Measurements from ENCODE around the gene STEAP3. TPM values are rescaled to one million over a fixed set of nuclear protein-coding genes. Genes with fewer than 3 reads are reported as not detected.

Gene STEAP3
- total RNA-seq, 4 donors from 2014 or later: 10.1 to 21.7 (median 10.6) TPM

DNA sequence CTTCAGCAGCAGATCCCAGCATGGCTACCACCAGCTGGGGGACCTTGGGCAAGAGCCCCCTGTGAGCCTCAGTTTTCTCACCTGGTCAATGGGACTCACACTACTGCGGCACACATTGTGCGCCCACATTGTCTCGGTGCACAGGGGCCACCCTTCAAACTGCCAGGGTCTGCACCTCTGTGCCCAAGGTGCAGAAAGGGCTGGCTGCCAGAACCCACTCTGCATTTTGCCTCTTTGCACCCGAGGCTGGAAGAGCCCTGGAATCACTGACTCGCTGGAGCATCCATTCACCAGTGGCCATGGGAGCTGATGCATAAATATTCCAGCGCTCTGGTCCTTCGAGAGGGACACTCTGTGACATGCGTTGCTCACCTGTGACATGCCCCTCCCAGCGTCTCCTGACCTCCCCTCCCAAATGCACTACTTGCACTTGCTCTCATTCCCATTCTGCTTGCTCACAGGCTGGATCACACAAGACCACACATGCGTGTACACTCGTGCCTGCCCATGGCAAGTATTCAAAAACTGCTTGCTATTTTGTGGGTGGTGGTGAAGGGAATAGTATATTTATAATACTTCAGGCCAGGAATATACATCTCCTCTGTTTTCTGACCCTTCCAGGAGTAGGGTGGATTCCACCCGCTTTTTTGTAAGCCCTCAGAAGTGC, 46.3 kb upstream of the STEAP3 start:
- Histone ChIP-seq H3K27me3 (no peaks in the 10 kb centered on the region), H3K4me1 (no peaks in the 10 kb centered on the region), H3K4me3 (no peak overlapping the region), H3K9me3 (no peaks in the 10 kb centered on the region), H3K36me3 (no peaks in the 10 kb centered on the region), H3K27ac (no peak overlapping the region)
- in situ Hi-C loops (cut with MboI; ENCODE audit: low sequenced_read_pairs in 4 of 4): no loop called here
- TF ChIP-seq POLR2A (IDR thresholded peaks at IDR 0.05): no peak
- TF ChIP-seq, protein P1, sequence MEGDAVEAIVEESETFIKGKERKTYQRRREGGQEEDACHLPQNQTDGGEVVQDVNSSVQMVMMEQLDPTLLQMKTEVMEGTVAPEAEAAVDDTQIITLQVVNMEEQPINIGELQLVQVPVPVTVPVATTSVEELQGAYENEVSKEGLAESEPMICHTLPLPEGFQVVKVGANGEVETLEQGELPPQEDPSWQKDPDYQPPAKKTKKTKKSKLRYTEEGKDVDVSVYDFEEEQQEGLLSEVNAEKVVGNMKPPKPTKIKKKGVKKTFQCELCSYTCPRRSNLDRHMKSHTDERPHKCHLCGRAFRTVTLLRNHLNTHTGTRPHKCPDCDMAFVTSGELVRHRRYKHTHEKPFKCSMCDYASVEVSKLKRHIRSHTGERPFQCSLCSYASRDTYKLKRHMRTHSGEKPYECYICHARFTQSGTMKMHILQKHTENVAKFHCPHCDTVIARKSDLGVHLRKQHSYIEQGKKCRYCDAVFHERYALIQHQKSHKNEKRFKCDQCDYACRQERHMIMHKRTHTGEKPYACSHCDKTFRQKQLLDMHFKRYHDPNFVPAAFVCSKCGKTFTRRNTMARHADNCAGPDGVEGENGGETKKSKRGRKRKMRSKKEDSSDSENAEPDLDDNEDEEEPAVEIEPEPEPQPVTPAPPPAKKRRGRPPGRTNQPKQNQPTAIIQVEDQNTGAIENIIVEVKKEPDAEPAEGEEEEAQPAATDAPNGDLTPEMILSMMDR (IDR thresholded peaks at IDR 0.05 in 4 of 5, conservative IDR thresholded peaks at IDR 0.05 in 1 of 5): no peak
- intact Hi-C loops (cut with DNase I; ENCODE audit: low total_unique reads): no loop called here
- no peak for ATAC-seq
- no peak for DNase-seq

DNA sequence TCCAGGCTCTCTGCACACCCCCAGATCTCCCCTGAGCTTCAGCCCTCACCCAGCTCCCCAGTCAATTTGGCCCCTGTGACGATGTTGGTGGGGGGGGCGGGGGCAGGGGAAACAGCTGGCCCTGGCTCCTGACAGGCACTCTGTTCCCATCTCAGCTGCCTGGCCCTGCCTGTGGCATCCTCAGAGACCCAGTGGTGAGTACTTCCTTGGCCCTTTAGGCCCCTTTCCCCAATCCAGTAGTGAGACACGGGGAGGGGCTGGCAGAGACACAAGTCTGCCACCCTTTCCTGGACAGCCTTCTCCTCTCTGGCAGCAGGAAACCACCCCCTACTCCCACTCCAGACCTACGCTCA, 45.8 kb upstream of the STEAP3 start:
- no peak for ATAC-seq
- Histone ChIP-seq H3K4me3 (no peak overlapping the region), H3K9me3 (no peaks in the 10 kb centered on the region), H3K27ac (no peak overlapping the region), H3K4me1 (no peaks in the 10 kb centered on the region), H3K27me3 (no peaks in the 10 kb centered on the region), H3K36me3 (no peaks in the 10 kb centered on the region)
- in situ Hi-C loops (cut with MboI; ENCODE audit: low sequenced_read_pairs in 4 of 4): no loop called here
- intact Hi-C loops (cut with DNase I; ENCODE audit: low total_unique reads): no loop called here
- TF ChIP-seq POLR2A (IDR thresholded peaks at IDR 0.05): no peak
- TF ChIP-seq, protein P1 (IDR thresholded peaks at IDR 0.05 in 4 of 5, conservative IDR thresholded peaks at IDR 0.05 in 1 of 5): no peak
- DNase-seq: no peak

DNA sequence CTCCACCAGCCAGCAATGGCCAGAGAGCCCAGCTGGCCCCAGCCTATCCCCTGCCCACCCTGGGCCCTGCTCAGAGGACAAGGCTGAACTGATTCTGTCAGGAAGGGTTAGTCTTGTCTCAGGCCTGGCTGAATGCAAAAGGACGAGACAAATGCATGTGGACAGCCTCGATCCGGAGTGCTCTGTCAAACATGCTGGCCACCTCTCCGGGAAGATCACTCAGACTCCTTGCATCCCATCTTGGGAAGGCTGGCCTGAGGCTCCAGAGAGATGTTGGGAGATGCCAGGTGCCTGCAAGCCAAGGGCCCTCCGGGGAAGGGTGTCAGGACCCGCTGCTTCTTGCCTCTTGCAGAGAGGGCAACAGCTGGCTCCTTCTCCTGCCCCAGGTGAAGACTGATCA, 44.9 kb upstream of the STEAP3 start:
- Histone ChIP-seq H3K36me3 (no peaks in the 10 kb centered on the region), H3K27ac (no peak overlapping the region), H3K27me3 (no peaks in the 10 kb centered on the region), H3K4me3 (no peak overlapping the region), H3K4me1 (no peaks in the 10 kb centered on the region), H3K9me3 (no peaks in the 10 kb centered on the region)
- ATAC-seq: no peak
- in situ Hi-C loops (cut with MboI; ENCODE audit: low sequenced_read_pairs in 4 of 4): no loop called here
- no peak for DNase-seq
- no peak for TF ChIP-seq POLR2A (IDR thresholded peaks at IDR 0.05)
- TF ChIP-seq, protein P1 (IDR thresholded peaks at IDR 0.05 in 4 of 5, conservative IDR thresholded peaks at IDR 0.05 in 1 of 5): no peak
- intact Hi-C loops (cut with DNase I; ENCODE audit: low total_unique reads): no loop called here

DNA sequence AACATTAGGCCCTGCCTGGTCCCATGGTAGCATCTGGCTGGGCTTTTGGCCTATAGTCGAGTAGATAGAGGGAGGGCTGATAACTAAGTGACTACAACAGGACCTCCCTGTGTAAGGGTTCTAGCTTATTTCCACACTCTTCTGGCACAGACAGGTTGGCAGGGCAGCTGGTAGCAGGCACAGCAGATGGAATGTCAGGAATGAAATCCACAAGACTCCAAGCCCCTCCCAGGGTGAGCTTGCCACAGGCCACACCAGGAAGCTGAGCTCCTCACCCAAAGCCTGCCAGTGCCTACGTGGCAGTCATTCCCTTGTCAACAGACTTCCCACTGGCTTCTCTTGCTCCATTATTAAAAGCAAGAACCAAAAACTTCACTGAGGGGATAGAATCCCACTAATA, 44.4 kb upstream of the STEAP3 start:
- no peak for DNase-seq
- intact Hi-C loops (cut with DNase I; ENCODE audit: low total_unique reads): no loop called here

More for the DNA sequence above, 44.4 kb upstream of the STEAP3 start:
- ATAC-seq: no peak
- TF ChIP-seq, protein P1 (IDR thresholded peaks at IDR 0.05 in 4 of 5, conservative IDR thresholded peaks at IDR 0.05 in 1 of 5): no peak
- Histone ChIP-seq H3K9me3 (no peaks in the 10 kb centered on the region), H3K4me3 (no peak overlapping the region), H3K27ac (no peak overlapping the region), H3K4me1 (no peaks in the 10 kb centered on the region), H3K36me3 (no peaks in the 10 kb centered on the region), H3K27me3 (no peaks in the 10 kb centered on the region)
- in situ Hi-C loops (cut with MboI; ENCODE audit: low sequenced_read_pairs in 4 of 4): no loop called here
